H1 (cell line): Measurements from ENCODE around the gene TRABD. TPM values are rescaled to one million over a fixed set of nuclear protein-coding genes. Genes with fewer than 3 reads are reported as not detected.

ENCODE experiments used
- CTCF ChIA-PET: fragments of 300-600 bp; sonication (Branson Sonifier 250); formaldehyde crosslinking; loops from one replicate; lab custom pipeline; 2021; ENCODE audit not compliant: partially characterized antibody; lab: Charles Lee
- POLR2A ChIA-PET: fragments of 300-600 bp; sonication (Branson Sonifier 250); formaldehyde crosslinking; loops from one replicate; lab custom pipeline; 2021; ENCODE audit warnings: inconsistent platforms; ENCODE audit not compliant: partially characterized antibody; lab: Charles Lee
- DNase-seq, 2 experiments: peaks; one replicate each; pipeline versions ENCODE4 v3.0.0 to v3.0.0-alpha.2; 2010 to 2022; ENCODE audit warnings: low spot score in 2 of 2, low read depth in 1 of 2, mixed read lengths in 1 of 2
- FAIRE-seq: peaks from 2 replicates; lab custom pipeline; 2011; peaks lifted over from hg19 to GRCh38; lab: Jason Lieb, UNC
- H2AFZ ChIP-seq: 2 replicates; pipeline ENCODE4 v1.8.1; 2012; ENCODE audit warnings: low read length, inconsistent platforms
- H2AK5ac ChIP-seq: 2 replicates; pipeline ENCODE4 v1.6.1; 2013; ENCODE audit warnings: low read depth, low read length
- H2BK120ac ChIP-seq: replicated peaks from 2 replicates; pipeline ENCODE3; 2013; ENCODE audit warnings: low read depth, low read length, inconsistent platforms
- H2BK12ac ChIP-seq: 2 replicates; pipeline ENCODE4 v1.6.1; 2013; ENCODE audit warnings: low read depth, low read length
- H2BK15ac ChIP-seq: 2 replicates; pipeline ENCODE4 v1.6.1; 2013; ENCODE audit warnings: low read length
- H2BK20ac ChIP-seq: 2 replicates; pipeline ENCODE4 v1.6.1; 2013; ENCODE audit warnings: low read length
- H2BK5ac ChIP-seq: 2 replicates; pipeline ENCODE4 v1.6.1; 2013; ENCODE audit warnings: low read depth, low read length
- H3K14ac ChIP-seq: 2 replicates; pipeline ENCODE4 v1.6.1; 2013; ENCODE audit warnings: inconsistent platforms; ENCODE audit not compliant: insufficient read length
- H3K18ac ChIP-seq: 2 replicates; pipeline ENCODE4 v1.6.1; 2013; ENCODE audit warnings: low read length; ENCODE audit errors: extremely low read depth
- H3K23ac ChIP-seq: 2 replicates; pipeline ENCODE4 v1.6.1; 2013; ENCODE audit warnings: inconsistent platforms; ENCODE audit not compliant: insufficient read length
- H3K23me2 ChIP-seq: 2 replicates; pipeline ENCODE4 v1.6.1; 2013; ENCODE audit warnings: low read depth, low read length
- H3K27ac ChIP-seq: 2 replicates; pipeline ENCODE4 v1.6.1; 2011; ENCODE audit warnings: low read depth, low read length, inconsistent platforms
- H3K27me3 ChIP-seq, 4 experiments: replicated peaks in 1 of 4; 1 replicate in 1 of 4; 2 replicates in 3 of 4; pipeline versions ENCODE4 v1.6.1 to v1.8.1; 2011 to 2013; ENCODE audit warnings: low read length in 3 of 4, mild to moderate bottlenecking in 3 of 4, inconsistent platforms in 2 of 4, mixed read lengths in 2 of 4, moderate library complexity in 1 of 4; ENCODE audit not compliant: control insufficient read depth in 3 of 4, insufficient read depth in 3 of 4; ENCODE audit errors: extremely low read depth in 1 of 4
- H3K36me3 ChIP-seq, 4 experiments: 2 replicates each; pipeline versions ENCODE4 v1.6.1 to v1.8.1; 2011 to 2013; ENCODE audit warnings: mild to moderate bottlenecking in 4 of 4, low read length in 3 of 4, moderate library complexity in 2 of 4, control low read depth in 1 of 4, inconsistent platforms in 1 of 4; ENCODE audit not compliant: insufficient read depth in 4 of 4, control insufficient read depth in 2 of 4
- H3K4ac ChIP-seq: replicated peaks from 2 replicates; pipeline ENCODE3; 2013; ENCODE audit warnings: low read length, low read depth, mixed read lengths, inconsistent platforms; ENCODE audit not compliant: insufficient read length
- H3K4me1 ChIP-seq, 4 experiments: replicated peaks in 1 of 4; 1 replicate in 1 of 4; 2 replicates in 3 of 4; pipeline versions ENCODE4 v1.6.1 to v1.8.1; 2011 to 2013; ENCODE audit warnings: low read length in 3 of 4, inconsistent platforms in 2 of 4, mixed read lengths in 1 of 4; ENCODE audit not compliant: insufficient read depth in 4 of 4, control insufficient read depth in 3 of 4
- H3K4me2 ChIP-seq, 2 experiments: 2 replicates each; pipeline versions ENCODE4 v1.6.1 to v1.8.1; 2011 to 2013; ENCODE audit warnings: low read depth in 2 of 2, low read length in 2 of 2, control low read depth in 1 of 2, inconsistent platforms in 1 of 2, mild to moderate bottlenecking in 1 of 2; ENCODE audit not compliant: insufficient read depth in 1 of 2
- H3K4me3 ChIP-seq, 4 experiments: fragments of 200-600, 300-600 bp in 1 of 4; sonication (generic), shearing (Covaris generic), sonication (Bioruptor Twin) in 1 of 4; 2 replicates each; pipeline versions ENCODE4 v1.5.1 to v1.8.1; 2011 to 2016; ENCODE audit warnings: low read length in 4 of 4, low read depth in 3 of 4, control low read depth in 2 of 4, inconsistent platforms in 2 of 4, mild to moderate bottlenecking in 2 of 4, mixed read lengths in 1 of 4, moderate library complexity in 1 of 4; ENCODE audit not compliant: insufficient read depth in 2 of 4; ENCODE audit errors: extremely low read depth in 1 of 4
- H3K56ac ChIP-seq: replicated peaks from 2 replicates; pipeline ENCODE3; 2013; ENCODE audit warnings: low read depth, mild to moderate bottlenecking, mixed read lengths, low read length, inconsistent platforms; ENCODE audit not compliant: insufficient read length
- H3K79me1 ChIP-seq: 2 replicates; pipeline ENCODE4 v1.6.1; 2013; ENCODE audit warnings: low read depth, low read length, control low read depth
- H3K79me2 ChIP-seq, 2 experiments: 2 replicates each; pipeline versions ENCODE4 v1.6.1 to v1.8.1; 2012 to 2013; ENCODE audit warnings: low read length in 2 of 2, mild to moderate bottlenecking in 2 of 2, inconsistent platforms in 1 of 2; ENCODE audit not compliant: insufficient read depth in 2 of 2, control insufficient read depth in 1 of 2
- H3K9ac ChIP-seq, 4 experiments: replicated peaks in 1 of 4; 1 replicate in 1 of 4; 2 replicates in 3 of 4; pipeline versions ENCODE4 v1.6.1 to v1.8.1; 2011 to 2013; ENCODE audit warnings: low read depth in 3 of 4, low read length in 3 of 4, control low read depth in 2 of 4, mild to moderate bottlenecking in 2 of 4, moderate library complexity in 2 of 4, inconsistent platforms in 1 of 4; ENCODE audit errors: extremely low read depth in 1 of 4
- H3K9me3 ChIP-seq, 2 experiments: 2 replicates each; pipeline versions ENCODE4 v1.6.1 to v1.8.1; 2012 to 2013; ENCODE audit warnings: mild to moderate bottlenecking in 2 of 2, moderate library complexity in 2 of 2, control low read depth in 1 of 2, inconsistent platforms in 1 of 2, low read depth in 1 of 2, low read length in 1 of 2, mixed read lengths in 1 of 2; ENCODE audit not compliant: insufficient read depth in 2 of 2
- H4K20me1 ChIP-seq, 2 experiments: replicated peaks in 1 of 2; 2 replicates each; pipeline versions ENCODE3 to v1.8.1; 2011 to 2013; ENCODE audit warnings: inconsistent platforms in 2 of 2, low read length in 2 of 2, mild to moderate bottlenecking in 1 of 2; ENCODE audit not compliant: insufficient read depth in 2 of 2, control insufficient read depth in 1 of 2
- H4K5ac ChIP-seq: 2 replicates; pipeline ENCODE4 v1.6.1; 2013; ENCODE audit warnings: low read length, low read depth, mixed read lengths, inconsistent platforms; ENCODE audit not compliant: insufficient read length
- H4K8ac ChIP-seq: 2 replicates; pipeline ENCODE4 v1.8.0; 2013; ENCODE audit warnings: mild to moderate bottlenecking, moderate library complexity, low read length, inconsistent platforms; ENCODE audit not compliant: insufficient read depth; ENCODE audit errors: extremely low read depth
- H4K91ac ChIP-seq: replicated peaks from 2 replicates; pipeline ENCODE3; 2013; ENCODE audit warnings: low read length, mixed read lengths, inconsistent platforms; ENCODE audit not compliant: insufficient read length
- EGR1 ChIP-seq: IDR thresholded peaks from 2 replicates; pipeline ENCODE4 v1.6.1; 2011; ENCODE audit warnings: low read depth, low read length, borderline replicate concordance
- FOSL1 ChIP-seq: IDR thresholded peaks from 2 replicates; pipeline ENCODE4 v1.6.1; 2011; ENCODE audit warnings: mild to moderate bottlenecking, low read depth, low read length, moderate library complexity; ENCODE audit not compliant: insufficient read depth
- HDAC6 ChIP-seq: IDR thresholded peaks from one replicate; pipeline ENCODE4 v1.7.1; 2012; ENCODE audit warnings: low read depth, mild to moderate bottlenecking, inconsistent platforms, low read length, moderate library complexity
- KDM5A ChIP-seq: fragments of 200-600 bp; IDR thresholded peaks from 2 replicates; pipeline ENCODE4 v1.7.1; 2012; ENCODE audit warnings: mild to moderate bottlenecking, low read length, inconsistent platforms, mixed read lengths
- MAFK ChIP-seq: IDR thresholded peaks from 2 replicates; pipeline ENCODE4 v1.6.1; 2012; ENCODE audit warnings: low read depth, mild to moderate bottlenecking, improper control_type of control experiment, low read length
- PHF8 ChIP-seq: fragments of 200-600 bp; sonication (generic); conservative IDR thresholded peaks from 2 replicates; pipeline ENCODE4 v1.7.1; 2012; ENCODE audit warnings: low read depth, mild to moderate bottlenecking, inconsistent platforms, low read length, moderate library complexity
- SUZ12 ChIP-seq: fragments of 200-600 bp; sonication (generic); IDR thresholded peaks from 2 replicates; pipeline ENCODE4 v1.6.1; 2012; ENCODE audit warnings: mild to moderate bottlenecking, inconsistent platforms, low read length, moderate library complexity, mixed read lengths
- TAF1 ChIP-seq: IDR thresholded peaks from 2 replicates; pipeline ENCODE4 v1.6.1; 2011; ENCODE audit warnings: mild to moderate bottlenecking, low read depth, low read length
- TEAD4 ChIP-seq: IDR thresholded peaks from 2 replicates; pipeline ENCODE4 v1.6.1; 2012; ENCODE audit warnings: low read depth, low read length, inconsistent platforms, mixed read lengths
- ZNF274 ChIP-seq: IDR thresholded peaks from 2 replicates; pipeline ENCODE4 v1.7.0; 2012; ENCODE audit warnings: low read length, borderline replicate concordance; ENCODE audit errors: extremely low read depth
- WGBS, 2 experiments: shearing (Covaris generic) in 1 of 2; methylation state at CpG; one replicate each; pipeline versions ENCODE4 v1.1.6 to v1.1.7; 2013 to 2015; ENCODE audit warnings: low lambda C conversion rate in 2 of 2, mixed read lengths in 2 of 2, inconsistent platforms in 1 of 2, low coverage in 1 of 2, missing lambda C conversion rate in 1 of 2; ENCODE audit not compliant: insufficient replicate concordance in 2 of 2, insufficient coverage in 1 of 2, insufficient read length in 1 of 2; ENCODE audit errors: extremely low coverage in 1 of 2, missing lambda C conversion rate in 1 of 2; 5-methylcytosine and 5-hydroxymethylcytosine counted together
- polyA plus RNA-seq, 7 experiments: library from polyadenylated mRNA; depleted of rRNA in 3 of 7; stranded (reverse) in 5 of 7; unstranded in 2 of 7; fragments of >200 nt in 5 of 7; fragments of 200-250 nt in 2 of 7; gene quantifications; 1 replicate in 5 of 7; 2 replicates in 1 of 7; 4 replicates in 1 of 7; pipeline versions ENCODE4 v1.2.1 to v1.2.3, GENCODE V29; 2011 to 2013; ENCODE audit warnings: missing spikeins in 2 of 7, mixed read lengths in 2 of 7
- total RNA-seq: library from RNA; stranded (reverse); fragmentation: NEBNext Ultra II Directional; extraction: Animal tissue kit (Norgen Biotek cat#: 25700); gene quantifications from 2 replicates; pipeline ENCODE4 v1.2.1, GENCODE V29; 2021
- TF ChIP-seq, protein P1 (sequence below): IDR thresholded peaks from 2 replicates; pipeline ENCODE4 v1.6.1; 2011; ENCODE audit warnings: low read length, improper control_type of control experiment

TRABD gene
- total and polyA plus RNA-seq, 2 of the 8 experiments (the other 6 are each of a cell fraction or from before 2014, with no cell fraction given): 44.2 to 57.5 TPM

DNA sequence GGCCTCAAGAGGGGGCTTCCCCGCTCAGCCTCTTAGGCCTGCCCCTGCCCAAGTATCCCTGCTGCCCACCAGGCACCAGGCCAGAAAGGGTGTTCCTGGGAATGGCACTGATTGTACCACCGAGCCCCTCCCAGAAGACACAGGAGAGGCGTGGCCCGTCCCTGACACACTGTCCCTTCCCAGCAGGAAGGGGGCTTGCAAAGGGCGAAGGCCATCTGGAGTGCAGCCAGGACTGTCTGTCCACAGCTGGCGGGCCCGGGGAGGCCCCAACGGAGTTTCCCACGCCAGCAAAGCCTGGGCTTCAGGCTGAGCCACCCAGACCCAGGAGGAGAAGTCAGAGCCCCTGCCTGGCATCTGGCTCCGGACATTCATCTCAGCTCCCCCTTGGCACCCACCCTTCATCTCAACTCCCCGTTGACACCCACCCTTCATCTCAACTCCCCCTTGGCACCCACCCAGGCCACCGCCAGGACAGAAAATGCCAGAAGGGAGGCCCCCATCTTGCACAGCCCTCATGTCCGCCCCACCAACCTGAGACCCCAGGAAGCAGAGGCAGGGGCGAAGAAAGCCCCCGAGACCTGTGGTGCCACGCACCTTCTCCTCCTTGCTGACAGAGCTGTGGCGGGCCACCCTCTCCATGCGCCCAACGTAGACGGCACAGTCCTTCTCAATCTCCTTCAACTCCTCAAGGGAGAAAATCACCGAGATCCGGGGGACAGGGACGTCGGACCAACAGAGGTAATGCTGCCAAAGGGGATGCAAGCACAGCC is 39.7 kb downstream of the TRABD start:
- no peak overlapping the region for H2BK12ac ChIP-seq
- no peak overlapping the region for H3K23ac ChIP-seq
- peaks cover 3 to 19% (median 10%) of the 10 kb centered on the region in 4 experiments for H3K36me3 ChIP-seq
- H3K4me3 ChIP-seq: no peak overlapping the region
- no peak overlapping the region for H3K4me2 ChIP-seq
- H2AK5ac ChIP-seq: no peak overlapping the region
- no peak overlapping the region for H3K56ac ChIP-seq
- no peak overlapping the region for H2AFZ ChIP-seq
- POLR2A ChIA-PET: interaction anchor here (2.1 kb wide), 1 partner anchor 9 kb away, joined by 5 read pairs; no protein-coding TSS in a partner anchor
- H4K20me1 ChIP-seq: peaks cover 0 to 18% of the 10 kb centered on the region in 2 experiments
- no peak for FAIRE-seq
- no peak overlapping the region for H3K18ac ChIP-seq
- no peaks in the 10 kb centered on the region for H3K4me1 ChIP-seq
- no peak overlapping the region for H2BK120ac ChIP-seq
- H3K79me1 ChIP-seq: 0 out of 2 replicates have a peak, but pooled peaks cover 4% of the 10 kb centered on the region
- no peak overlapping the region for H4K8ac ChIP-seq
- H2BK15ac ChIP-seq: no peak overlapping the region
- H4K91ac ChIP-seq: no peak overlapping the region
- no peaks in the 10 kb centered on the region for H3K23me2 ChIP-seq
- 88% methylated on average over 18 of the region's 24 CpGs; no CpG with 5 or more reads in 1 of the 2 experiments for WGBS, 2 experiments
- H2BK20ac ChIP-seq: no peak overlapping the region
- DNase-seq: no peak
- no peak overlapping the region for H3K27ac ChIP-seq
- no peak overlapping the region for H2BK5ac ChIP-seq
- no peaks in the 10 kb centered on the region for H3K79me2 ChIP-seq
- no peak overlapping the region for H3K9ac ChIP-seq
- H3K4ac ChIP-seq: no peak overlapping the region
- H3K14ac ChIP-seq: no peak overlapping the region
- CTCF ChIA-PET: interaction anchor here (1.6 to 9.2 kb wide), 2 partner anchors 15 to 19 kb away, joined by 3 to 77 read pairs; no protein-coding TSS in a partner anchor
- H3K27me3 ChIP-seq: no peaks in the 10 kb centered on the region
- no peak overlapping the region for H4K5ac ChIP-seq
- no peaks in the 10 kb centered on the region; a peak in 1 of 4 replicates for H3K9me3 ChIP-seq
- TF ChIP-seq EGR1 (no peak), TAF1 (no peak), KDM5A (no peak), SUZ12 (no peak), MAFK (no peak), HDAC6 (no peak), TEAD4 (no peak), FOSL1 (no peak), ZNF274 (no peak), PHF8 (no peak)
- TF ChIP-seq, protein P1, sequence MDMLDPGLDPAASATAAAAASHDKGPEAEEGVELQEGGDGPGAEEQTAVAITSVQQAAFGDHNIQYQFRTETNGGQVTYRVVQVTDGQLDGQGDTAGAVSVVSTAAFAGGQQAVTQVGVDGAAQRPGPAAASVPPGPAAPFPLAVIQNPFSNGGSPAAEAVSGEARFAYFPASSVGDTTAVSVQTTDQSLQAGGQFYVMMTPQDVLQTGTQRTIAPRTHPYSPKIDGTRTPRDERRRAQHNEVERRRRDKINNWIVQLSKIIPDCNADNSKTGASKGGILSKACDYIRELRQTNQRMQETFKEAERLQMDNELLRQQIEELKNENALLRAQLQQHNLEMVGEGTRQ: no peak
